HCT116 (cell line): ENCODE measurements around the gene IFI35.

ENCODE experiments used
- CTCF ChIP-seq, 3 experiments: fragments of 200-600 bp in 1 of 3; sonication (generic) in 1 of 3; IDR thresholded peaks in 2 of 3; conservative IDR thresholded peaks in 1 of 3; 2 replicates each; pipeline ENCODE4 v1.5.1; 2012 to 2017; ENCODE audit warnings: low read depth in 2 of 3, low read length in 2 of 3, antibody characterized with exemption in 1 of 3, borderline replicate concordance in 1 of 3, control low read depth in 1 of 3, mild to moderate bottlenecking in 1 of 3, mixed read lengths in 1 of 3, mixed run types in 1 of 3, moderate library complexity in 1 of 3; ENCODE audit not compliant: insufficient read depth in 1 of 3
- EGR1 ChIP-seq: IDR thresholded peaks from 2 replicates; pipeline ENCODE4 v1.6.1; 2012; ENCODE audit warnings: low read depth
- EZH2 ChIP-seq: fragments of 200-600 bp; sonication (generic); IDR thresholded peaks from 2 replicates; pipeline ENCODE4 v1.6.1; 2017; ENCODE audit warnings: antibody characterized with exemption, mixed run types
- EZH2phosphoT487 ChIP-seq: fragments of 200-600 bp; IDR thresholded peaks from 2 replicates; pipeline ENCODE4 v1.6.1; 2018; ENCODE audit warnings: antibody characterized with exemption, borderline replicate concordance
- JUND ChIP-seq: IDR thresholded peaks from 2 replicates; pipeline ENCODE4 v1.6.1; 2012
- MAX ChIP-seq: IDR thresholded peaks from 2 replicates; pipeline ENCODE4 v1.6.1; 2012
- POLR2A ChIP-seq: IDR thresholded peaks from 2 replicates; pipeline ENCODE4 v1.7.0; 2011; ENCODE audit warnings: borderline replicate concordance; ENCODE audit not compliant: insufficient read depth, insufficient read length; ENCODE audit errors: extremely low read depth
- POLR2AphosphoS5 ChIP-seq: IDR thresholded peaks from 2 replicates; pipeline ENCODE4 v1.6.1; 2011; ENCODE audit warnings: mild to moderate bottlenecking, low read depth, low read length, moderate library complexity
- RAD21 ChIP-seq: IDR thresholded peaks from 2 replicates; pipeline ENCODE4 v1.6.1; 2012; ENCODE audit warnings: low read depth, mild to moderate bottlenecking
- SIN3A ChIP-seq: IDR thresholded peaks from 2 replicates; pipeline ENCODE4 v1.6.1; 2012; ENCODE audit warnings: low read depth
- ZNF274 ChIP-seq: fragments of 200-500 bp; sonication (Bioruptor generic); IDR thresholded peaks from 2 replicates; pipeline ENCODE4 v1.6.1; 2014; ENCODE audit warnings: mild to moderate bottlenecking, low read depth, low read length, inconsistent platforms

DNA sequence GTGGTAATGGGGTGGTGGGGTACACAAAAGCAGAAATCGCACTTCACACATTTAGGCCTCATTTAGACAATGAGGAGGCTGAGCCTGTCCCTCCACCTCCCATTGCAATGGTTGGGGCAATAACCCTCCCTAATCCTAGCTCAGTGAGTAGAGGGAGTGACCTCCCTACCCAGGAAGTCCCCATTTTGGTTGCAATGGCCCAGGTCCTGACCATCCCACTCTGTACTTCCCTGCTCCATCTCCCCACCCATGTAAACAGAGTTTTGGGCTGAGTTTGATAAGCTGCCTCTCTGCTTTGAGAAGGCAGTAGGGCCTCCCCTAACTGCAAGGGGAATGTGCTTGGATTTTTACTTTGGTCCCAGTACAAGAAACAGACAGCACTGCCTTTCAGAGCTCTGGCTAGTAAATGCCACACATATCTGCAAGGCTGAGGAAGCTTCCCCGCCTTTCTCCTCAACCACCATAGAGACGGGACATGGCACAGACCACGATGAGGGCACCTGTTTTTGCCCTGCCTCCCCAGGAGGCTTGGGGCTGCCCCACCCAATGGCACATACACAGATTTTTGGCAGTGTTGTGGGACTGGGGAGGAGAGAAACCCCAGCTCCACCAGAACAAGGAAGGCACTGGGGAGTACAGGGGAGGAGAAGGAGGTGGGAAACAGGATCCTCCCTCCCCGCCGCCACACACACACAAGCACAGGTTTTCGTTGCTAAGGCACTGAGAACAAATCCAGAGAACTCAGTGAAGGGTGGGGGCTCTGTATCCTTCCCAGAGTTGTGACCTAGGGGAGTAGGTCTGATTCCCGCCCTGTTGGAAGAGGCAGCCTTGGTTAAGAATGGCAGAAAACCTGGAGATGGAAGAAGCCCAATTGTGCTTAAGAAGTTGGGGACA, 8.3 kb downstream of the IFI35 start:
- TF ChIP-seq SIN3A (no peak), CTCF (IDR thresholded peaks at IDR 0.05 in 2 of 3, conservative IDR thresholded peaks at IDR 0.05 in 1 of 3; ENCODE audit: borderline replicate concordance in 1 of 3, insufficient read depth in 1 of 3, low read depth in 2 of 3, low read length in 2 of 3) (no peak), MAX (no peak), EZH2phosphoT487 (no peak), EGR1 (no peak), ZNF274 (no peak), POLR2A (no peak), EZH2 (no peak), RAD21 (no peak), JUND (no peak), POLR2AphosphoS5 (no peak)
